Stimulated activated CD8-positive, alpha-beta memory T cell treated with anti-CD3 and anti-CD28 coated beads, Interleukin-4, amount 100 ng/mL, for 1 hour (primary cell): ENCODE results near the gene CASP2.
"Not testable (repeated sequence)": the region's sequence is repeated elsewhere in the genome, so short reads cannot be mapped to it uniquely, and the experiment has no call there.

Experiments used
- DNase-seq, 2 donors: peaks; one replicate each; pipeline ENCODE4 v3.0.0-alpha.2; 2020; ENCODE audit warnings: low read depth in 2 of 2, low spot score in 1 of 2

Gene CASP2

DNA sequence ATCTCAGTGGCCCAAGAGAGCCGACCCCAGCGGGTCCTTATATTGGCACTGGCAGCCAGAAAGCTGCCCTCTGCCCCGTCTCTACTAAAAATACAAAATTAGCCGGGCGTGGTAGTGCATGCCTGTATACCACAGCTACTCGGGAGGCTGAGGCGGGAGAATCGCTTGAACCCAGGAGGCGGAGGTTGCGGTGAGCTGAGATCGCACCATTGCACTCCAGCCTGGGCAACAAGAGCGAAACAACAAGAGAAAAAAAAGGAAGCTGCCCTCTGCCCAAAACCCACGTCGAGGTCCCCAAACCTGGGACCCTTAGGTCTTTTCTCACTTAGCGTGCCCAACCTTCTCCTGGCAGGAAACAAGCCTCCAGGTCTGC is 24.0 kb upstream of the CASP2 start:
- DNase-seq = not testable (repeated sequence)

DNA sequence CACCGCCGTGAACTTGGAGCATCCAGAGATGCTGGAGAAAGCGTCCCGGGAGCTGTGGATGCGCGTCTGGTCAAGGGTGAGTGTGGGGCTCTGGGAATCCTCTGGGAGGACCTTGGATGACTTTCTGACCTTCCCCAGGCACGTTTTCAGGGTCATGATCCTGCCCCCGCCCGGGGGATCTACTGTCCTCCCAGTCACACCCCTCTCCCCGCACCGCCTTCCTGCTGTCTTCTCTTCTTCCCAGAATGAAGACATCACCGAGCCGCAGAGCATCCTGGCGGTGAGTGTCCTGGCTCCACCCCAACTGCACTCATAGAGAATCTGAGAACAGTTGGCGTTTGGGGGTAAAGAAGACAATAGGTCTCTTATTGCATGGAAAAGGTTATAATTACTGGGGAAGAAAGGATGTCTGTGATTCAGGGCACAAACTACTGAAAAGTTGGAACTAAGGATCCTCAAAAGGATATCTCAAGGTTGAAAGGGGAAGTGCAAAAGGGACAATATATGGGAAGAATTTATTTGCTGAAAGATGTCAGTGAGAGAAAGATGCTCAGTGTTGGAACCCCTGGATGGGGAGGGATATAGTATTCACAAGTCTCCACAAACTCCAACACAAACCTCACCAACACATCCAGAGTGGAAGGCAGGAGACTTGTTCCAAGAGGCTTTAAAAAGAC is 23.0 kb upstream of the CASP2 start:
- no peak for DNase-seq

DNA sequence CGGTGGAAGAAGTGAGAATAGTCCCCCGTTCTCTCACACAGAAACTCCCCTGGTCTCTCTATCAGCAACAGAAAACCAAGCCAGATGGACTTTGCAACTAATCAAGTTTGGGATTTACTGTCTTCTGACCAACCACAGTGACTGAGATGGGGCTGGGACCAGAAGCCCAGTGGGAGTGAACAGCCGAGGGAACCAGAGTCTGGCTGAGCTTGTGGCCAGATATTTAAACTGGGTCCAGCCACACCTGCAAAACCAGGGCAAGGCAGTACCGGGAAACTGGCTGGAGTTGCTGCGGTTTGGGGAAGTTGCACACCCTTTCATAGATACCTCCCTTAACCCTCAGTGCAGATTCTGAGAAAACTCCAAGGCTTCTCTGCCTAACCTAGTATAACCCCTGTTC is 18.9 kb upstream of the CASP2 start:
- DNase-seq = no peak

DNA sequence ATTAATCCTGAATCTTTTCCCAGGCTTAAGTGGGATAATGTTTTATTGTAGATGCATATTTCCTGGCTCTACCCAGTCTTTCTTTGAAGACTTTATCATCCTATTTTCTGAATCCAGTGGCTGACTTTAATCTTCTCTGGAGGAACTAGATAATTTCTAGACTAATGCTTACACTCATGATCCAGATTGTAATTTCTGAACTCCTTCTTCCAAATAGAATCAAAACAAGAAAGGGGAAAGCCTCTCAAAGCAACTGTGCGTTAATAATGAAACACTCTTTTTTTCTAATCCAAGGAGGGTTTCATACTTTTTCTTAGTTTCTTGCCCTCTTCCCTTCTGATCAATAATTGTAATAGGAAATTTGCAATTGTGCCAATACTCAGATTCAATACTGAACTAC is 16.9 kb upstream of the CASP2 start:
- no peak for DNase-seq

DNA sequence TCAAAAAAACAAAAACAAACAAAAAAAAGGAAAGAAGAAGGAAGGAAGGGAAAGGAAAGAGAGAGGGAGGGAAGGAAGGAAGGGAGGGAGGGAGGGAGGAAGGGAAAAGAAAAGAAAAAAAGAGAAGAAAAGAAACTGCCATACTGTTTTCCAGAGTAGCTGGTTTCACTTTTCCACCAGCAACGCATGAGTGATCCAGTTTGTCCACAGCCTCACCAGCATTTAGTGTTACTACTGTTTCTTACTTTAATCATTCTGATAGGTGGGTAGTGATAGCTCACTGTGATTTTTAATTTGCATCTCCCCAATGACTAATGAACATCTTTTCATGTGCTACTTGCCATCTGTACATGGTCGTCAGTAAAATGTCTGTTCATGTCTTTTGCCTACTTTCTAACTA is 15.3 kb upstream of the CASP2 start:
- no peak for DNase-seq

DNA sequence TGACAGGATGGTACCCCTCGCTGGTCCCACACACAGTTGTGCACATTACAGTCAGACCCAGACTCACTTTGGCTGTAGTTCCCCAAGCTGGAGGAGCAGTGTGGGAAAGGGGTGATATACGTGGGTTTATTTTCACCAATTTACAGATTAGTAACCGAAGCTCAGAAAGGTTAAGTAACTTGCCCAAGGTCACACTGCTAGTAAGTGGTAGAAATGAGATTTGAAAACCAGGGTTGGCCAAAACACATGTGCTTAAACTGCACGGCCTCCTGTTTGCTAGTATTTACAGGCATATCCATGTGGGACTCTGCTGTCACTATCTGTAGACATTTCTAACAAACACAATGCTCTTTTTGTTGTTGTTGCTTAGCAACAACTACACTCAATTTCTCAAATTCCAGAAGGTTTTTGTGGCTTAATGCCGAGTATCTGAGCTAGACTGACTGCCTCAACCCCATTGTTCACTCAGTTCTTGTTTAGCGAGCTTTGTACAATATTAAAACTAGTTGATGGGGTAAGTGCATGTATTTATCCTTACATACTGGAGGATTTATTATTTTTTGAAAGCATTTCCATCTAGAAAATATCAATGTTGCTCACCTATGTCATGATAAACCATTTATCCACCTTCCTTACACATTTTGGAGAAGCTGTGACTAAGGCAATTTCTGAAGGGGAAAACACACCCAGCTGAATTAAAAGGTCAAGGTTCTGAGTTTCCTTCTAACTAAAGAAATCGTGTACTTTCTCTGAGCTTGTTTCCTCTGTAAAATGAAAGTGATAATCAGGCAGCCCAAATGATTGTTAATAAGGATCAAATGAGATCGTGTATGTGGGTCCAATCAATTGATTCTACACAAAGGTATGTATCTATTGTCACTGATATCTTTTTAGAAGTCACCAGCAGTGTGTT is 8.7 kb upstream of the CASP2 start:
- no peak for DNase-seq

DNA sequence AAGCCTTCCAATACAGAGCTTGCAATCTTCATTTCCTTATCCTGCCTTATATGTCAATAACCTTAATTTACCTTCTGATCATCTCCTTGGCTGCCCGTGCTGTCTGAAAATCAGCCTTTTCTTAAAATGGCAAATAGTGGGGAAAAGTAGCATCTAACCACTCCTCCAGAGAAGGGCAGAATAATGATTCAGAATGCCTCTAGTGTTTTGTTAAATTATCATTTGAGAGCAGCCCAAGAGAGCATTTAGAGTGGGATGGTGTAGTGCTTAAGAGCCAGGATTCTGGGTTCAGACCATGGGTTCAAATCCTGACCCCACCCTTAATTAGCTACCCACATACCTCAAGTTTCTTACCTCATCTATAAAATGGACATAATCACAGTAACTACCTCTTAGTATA is 8.0 kb upstream of the CASP2 start:
- no peak for DNase-seq

DNA sequence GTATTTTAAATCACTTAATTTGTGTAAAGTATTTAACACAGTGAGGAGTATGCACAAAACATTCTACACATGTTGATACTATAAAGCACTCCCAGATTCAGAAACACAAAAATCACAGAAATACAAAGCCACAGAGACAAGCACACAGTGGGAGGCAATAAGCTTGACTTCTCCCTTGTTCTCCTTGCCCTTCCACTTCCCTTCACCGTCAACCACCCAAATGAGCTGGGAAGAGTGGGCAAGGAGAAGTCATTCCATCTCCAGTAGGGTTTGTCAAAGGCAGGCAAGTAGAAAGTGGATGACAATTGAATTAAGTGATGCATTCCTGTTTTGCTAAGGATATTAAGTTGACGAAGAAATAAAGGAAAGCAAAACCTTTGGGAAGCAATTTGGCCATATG is 7.6 kb upstream of the CASP2 start:
- DNase-seq = no peak

DNA sequence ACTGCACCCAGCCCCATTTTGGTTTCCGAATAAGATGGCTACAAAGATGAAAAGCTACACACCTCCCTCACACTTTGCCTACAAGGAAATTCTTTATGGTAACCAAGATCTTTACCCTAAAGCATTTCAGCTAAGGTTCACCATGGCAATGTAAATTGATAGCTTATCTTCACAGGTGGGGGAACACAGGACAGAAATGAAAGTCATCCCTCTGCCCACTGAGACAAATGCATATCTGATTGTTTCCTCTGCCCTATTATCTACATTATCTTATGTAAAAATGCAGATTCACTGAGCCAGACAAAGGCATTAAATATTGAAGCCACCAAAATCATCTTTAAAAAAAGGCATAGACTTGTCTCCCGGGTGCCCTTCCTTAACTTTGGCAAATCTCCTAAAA is 6.6 kb upstream of the CASP2 start:
- no peak for DNase-seq

DNA sequence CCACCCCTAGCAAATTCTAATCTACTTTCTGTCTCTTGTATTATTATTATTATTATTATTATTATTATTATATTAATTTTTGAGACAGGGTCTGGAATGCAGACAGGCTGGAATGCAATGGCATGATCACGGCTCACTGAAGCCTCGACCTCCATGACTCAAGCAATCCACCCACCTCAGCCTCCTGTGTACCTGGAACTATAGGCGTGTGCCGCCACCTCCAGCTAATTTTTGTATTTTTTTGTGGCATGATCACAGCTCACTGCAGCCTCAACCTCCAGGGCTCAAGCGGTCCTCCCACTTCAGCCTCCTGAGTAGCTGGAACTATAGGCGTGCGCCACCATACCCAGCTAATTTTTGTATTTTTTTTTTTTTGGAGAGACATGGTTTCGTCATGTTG is 6.0 kb upstream of the CASP2 start:
- DNase-seq = no peak

DNA sequence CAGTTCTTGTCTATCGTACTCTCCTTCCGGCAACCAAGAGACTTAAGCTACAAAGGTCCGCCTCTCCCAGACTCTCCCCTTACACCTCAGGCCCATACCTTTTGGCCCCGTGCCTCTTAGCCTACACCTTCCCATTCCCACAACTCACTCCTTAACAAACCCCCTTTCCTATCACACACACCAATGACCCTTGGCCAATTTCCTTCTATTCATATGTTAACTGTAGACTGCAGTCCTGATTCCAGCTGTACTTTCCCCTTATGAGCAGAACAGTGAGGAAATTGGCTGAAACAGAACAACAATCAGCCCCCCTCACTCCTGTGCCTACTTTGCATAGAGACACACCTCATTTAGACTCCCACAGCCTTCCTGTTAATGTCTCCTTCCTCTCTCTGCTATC is 4.8 kb upstream of the CASP2 start:
- DNase-seq = no peak

DNA sequence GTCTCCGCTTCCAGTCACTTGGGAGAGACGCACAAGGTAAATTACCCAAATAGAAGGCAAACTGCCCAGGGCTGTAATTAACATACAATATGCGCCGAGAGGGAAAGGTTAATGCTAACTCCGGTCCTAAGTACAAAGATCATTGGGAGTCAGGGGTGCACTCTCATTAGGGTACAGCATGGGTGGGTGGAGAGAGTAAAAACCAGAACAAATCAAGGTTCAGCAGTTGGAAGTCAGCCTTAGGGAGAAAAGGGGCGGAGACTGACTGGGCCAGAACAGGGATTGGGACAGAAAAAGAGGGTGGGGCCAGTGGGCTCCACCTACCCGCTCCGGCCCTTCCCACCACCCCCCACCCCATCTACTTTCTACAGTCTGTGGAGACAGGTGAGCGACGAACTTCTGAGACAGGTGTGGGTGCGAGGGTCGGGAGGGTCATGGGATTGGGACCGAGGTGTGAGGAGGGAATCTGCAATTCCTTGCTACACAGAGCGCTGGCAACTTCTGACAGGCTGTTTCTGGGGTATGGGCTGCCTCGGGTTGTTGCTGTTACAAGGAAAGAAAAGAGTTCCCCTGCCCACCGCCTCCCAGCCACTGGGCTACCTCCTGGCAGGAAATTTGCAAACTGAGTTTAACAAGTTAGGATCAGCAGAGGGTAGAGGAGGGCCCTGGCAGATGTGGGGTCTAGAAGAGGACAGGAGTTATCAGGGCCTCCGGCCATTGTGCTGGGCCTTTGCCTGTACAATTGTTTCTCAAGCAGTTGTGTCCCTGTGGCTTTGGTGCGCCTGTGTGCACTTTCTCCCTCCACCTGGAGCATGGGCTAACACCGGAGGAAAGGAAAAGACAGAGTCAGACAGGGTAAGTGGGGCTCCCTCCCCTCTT is 3.3 kb upstream of the CASP2 start, which contains the start of gene TMEM139:
TMEM139 (plus strand) TSS at position 368 of the 879 bp plus-strand sequence. CDS start 1,000 bp downstream, outside the sequence.
- DNase-seq = no peak

DNA sequence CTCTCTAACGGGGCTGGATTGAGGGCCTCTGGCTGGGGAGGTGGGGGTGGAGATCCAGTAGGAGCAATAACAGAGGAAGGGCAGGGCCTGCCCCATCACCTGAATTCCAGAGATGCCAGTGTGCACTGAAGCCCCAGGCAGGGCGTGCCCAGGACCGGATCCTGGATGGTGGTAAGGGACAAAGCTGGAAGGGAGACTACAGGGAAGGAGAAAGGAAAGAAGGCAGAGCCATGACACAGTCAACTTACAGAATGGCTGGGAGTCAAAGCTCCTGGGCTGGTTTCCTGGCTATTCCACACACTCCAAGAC is 2.7 kb upstream of the CASP2 start:
- DNase-seq = no peak

DNA sequence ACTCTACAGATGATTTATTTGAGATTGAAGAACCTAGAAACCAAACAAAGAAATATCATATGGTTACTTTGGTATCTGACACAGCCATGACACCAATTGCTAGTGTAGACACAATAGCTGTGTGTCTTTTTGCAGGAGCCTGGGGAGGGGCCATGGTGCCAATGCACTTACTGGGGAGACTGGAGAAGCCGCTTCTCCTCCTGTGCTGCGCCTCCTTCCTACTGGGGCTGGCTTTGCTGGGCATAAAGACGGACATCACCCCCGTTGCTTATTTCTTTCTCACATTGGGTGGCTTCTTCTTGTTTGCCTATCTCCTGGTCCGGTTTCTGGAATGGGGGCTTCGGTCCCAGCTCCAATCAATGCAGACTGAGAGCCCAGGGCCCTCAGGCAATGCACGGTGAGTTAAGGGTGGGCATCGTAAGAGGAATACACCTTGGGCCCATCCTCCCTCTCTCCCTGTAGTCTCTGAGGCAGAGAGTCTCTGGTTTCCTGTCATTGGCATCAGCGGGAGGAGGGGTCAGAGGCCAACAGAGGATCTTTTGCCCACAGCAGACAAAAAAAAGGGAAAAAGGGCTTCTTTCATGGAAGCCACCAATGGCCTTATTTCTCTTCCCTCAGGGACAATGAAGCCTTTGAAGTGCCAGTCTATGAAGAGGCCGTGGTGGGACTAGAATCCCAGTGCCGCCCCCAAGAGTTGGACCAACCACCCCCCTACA is 2.2 kb upstream of the CASP2 start:
- DNase-seq = no peak

DNA sequence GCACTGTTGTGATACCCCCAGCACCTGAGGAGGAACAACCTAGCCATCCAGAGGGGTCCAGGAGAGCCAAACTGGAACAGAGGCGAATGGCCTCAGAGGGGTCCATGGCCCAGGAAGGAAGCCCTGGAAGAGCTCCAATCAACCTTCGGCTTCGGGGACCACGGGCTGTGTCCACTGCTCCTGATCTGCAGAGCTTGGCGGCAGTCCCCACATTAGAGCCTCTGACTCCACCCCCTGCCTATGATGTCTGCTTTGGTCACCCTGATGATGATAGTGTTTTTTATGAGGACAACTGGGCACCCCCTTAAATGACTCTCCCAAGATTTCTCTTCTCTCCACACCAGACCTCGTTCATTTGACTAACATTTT is 1.6 kb upstream of the CASP2 start:
- DNase-seq = no peak

DNA sequence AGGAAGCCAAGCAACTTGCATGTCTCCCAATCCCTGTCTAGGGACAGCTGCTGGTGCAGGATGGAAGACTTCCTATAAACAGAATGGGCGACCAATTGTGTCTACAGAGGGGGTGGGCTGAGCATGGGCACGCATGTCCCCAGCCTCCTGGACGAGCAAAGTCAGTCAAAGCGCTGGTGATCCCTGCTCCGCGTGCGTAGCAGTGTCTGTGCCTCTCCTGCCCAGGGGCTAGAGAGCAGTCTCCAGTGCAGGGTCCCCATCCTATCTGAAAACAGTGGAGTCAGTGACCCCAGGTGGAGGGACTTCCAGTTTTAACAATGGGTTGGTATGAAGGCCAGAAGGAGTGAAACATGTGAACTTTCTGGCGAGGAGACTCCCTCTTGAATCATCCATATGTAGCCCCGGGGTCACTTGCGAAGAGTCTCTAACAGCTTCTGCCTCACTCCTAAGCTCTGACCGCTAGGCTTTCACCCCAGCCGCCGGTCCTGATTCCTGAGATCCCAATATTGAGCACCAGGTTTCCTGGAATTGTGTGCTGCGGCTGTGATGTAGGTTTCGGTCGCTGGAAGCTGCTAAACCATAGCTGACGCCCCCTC is 714 bp upstream of the CASP2 start:
- no peak for DNase-seq

DNA sequence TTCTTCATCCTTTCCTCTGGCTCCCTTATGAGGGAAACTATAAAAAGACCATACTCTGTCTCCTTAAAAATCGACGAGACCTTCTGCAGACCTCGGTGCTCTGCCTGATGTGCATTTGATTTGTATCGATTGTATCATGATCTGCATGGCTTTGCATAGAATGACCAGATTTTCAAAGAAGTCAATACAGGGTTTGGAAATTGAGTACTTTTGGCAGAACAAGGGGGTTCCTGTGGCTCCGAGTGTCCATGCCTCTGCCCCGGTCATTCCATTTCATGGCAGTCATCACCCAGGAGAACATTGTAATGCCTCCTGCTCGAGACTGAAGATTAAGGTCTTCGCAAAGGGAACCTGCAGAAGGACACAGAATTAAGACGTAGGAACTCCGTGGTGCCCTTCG is 685 bp downstream of the CASP2 start:
- DNase-seq = no peak

DNA sequence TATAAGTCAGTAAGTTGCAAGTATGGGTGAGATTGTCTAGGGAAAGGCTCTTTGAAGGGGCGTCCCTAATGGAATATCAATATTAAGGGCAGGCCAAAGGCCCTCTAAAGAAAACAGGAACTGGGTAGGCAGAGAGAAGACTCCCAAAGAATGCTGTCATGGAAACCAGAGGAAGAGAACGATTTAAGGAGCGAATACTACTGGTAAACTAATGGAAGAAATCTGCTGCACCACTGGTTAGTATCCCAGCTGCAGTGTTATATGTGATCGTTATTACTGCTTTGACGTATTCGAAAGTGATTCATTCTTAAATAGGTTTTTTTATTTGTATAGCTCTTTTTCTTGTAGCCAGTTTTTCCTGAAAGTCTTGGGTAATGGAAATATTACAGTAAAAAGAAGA is 1.3 kb downstream of the CASP2 start:
- DNase-seq = no peak

DNA sequence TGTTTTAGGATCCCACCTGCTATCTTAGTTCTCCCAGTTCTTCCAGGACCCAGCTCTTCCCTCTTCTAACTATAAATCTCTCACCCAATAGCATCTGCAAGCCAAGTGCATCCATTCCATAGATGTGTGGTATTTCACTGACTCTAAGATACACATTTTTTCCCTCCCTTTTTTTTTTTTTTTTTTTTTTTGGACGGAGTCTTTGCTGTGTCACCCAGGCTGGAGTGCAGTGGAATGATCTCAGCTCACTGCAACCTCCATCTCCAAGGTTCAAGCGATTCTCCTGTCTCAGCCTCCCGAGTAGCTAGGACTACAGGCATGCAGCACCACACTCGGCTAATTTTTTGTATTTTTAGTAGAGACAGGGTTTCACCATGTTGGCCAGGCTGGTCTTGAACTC is 1.7 kb downstream of the CASP2 start:
- not testable (repeated sequence) for DNase-seq

DNA sequence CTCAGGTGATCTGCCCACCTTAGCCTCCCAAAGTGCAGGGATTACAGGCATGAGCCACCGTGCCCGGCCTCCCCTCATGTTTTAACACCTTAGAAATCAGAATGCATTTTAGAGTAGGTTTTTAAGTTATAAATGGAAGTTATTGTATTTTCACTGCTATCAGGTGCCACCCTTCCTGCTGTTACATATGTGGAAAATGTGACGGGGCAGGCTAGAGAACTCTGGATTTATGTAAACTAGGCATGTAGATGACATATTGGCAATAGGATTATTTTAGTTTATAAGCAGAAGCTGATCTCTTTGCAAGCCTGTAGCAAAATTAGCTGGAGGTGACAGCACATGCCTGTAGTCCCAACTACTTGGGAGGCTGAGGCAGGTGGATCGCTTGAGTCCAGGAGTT is 2.1 kb downstream of the CASP2 start:
- no peak for DNase-seq

DNA sequence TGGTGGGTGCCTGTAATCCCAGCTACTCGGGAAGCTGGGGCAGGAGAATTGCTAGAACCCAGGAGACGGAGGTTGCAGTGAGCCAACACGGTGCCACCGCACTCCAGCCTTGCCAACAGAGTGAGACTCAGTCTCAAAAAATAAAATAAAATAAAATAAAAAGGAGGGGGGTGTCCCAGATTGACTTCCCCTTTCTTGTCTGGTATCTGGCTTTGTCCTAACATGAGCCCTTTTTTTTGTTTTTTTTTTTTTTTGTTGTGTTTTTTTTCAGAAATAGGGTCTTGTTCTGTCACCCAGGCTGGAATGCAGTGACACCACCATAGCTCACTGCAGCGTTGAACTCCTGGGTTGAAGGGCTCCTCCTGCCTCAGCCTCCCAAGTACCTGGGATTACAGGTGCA is 4.7 kb downstream of the CASP2 start:
- DNase-seq = no peak
